ENCODE results near the gene BNIP5.

BNIP5 gene

DNA sequence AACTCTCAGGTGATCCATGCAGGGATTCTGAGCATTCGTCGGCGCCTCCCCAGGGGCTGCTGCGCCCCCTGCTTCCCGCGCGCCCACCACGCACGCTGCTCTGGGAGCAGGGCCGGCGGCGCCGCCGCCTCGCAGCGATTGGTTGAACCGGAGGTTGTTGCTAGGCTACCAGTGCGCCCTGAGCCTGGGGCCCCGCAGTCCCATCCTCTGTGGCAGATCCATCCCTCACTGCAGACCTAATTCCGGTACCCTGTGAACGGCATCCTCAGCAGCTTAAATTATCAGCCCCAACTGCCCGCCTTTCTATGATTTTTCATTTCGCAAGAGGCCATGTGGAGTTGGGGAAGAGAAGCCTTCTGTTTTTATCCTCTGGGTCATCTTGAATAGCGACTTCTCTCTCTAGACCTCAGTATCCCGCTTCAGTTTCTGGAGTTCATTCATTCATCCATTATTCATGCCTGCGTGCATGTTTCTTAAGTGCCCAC, 51.5 kb downstream of the BNIP5 start:
- in situ Hi-C loops (cut with HindIII; ENCODE audit: low pct_ligation_motif_present, low pct_unique_long_range_greater_than_20kb, low sequenced_read_pairs) = no loop called here
- no peak for DNase-seq

DNA sequence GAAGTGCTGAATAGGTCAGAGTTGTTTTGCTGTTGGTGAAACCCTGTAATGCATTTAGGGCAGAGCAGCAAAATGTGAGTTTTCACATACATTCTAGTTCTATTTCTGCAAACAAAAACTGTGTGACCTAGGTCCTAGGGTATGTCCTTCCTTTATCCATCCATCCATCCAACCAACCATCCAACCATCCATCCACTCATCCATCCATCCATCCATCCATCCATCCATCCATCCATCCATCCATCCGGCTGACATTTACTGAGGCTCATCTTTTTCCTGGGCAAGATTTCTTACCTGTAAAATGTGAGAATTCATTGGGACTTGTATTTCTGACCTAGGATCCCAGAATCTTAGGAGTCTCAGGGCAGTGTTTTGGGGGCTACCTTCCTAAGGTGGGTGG, 52.3 kb downstream of the BNIP5 start:
- no peak for DNase-seq
- in situ Hi-C loops (cut with HindIII; ENCODE audit: low pct_ligation_motif_present, low pct_unique_long_range_greater_than_20kb, low sequenced_read_pairs) = no loop called here

DNA sequence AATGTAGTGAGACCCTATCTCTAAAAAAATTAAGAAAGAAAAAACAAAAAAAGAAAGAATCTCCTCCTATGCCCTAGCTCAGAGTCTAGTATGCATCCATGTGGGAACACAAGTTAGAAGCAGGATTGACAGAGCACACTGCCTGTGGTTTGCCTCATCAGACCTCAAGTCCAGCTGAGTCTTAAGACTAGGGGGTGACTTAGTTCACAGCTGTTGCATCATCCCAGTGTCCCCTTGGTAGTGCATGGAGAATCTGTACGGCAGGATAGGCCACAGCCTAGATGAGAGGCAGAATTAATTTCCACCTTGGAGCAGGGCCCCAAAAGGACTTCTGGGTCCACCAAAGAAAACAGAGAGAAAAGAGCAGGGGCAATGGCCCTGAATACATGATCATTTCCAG, 53.1 kb downstream of the BNIP5 start:
- DNase-seq = no peak
- in situ Hi-C loops (cut with HindIII; ENCODE audit: low pct_ligation_motif_present, low pct_unique_long_range_greater_than_20kb, low sequenced_read_pairs) = no loop called here

DNA sequence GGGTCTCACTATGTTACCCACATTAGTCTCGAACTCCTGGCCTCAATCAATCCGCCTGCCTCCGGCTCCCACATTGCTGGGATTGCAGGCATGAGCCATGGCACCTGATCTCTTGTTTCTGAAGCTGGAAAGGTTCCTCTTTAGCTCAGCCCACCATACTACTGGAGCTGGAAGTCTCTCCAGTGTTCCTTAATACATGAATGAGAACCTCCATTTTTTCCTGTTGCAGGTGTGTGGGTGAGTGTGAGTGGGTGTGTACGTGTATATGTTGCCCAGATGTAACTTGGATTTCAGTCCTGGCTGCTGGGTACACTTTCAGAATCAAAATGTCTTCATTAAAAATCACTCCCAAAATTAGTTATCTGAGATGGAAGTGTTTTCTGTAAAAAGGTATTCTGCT, 55.7 kb downstream of the BNIP5 start:
- in situ Hi-C loops (cut with HindIII; ENCODE audit: low pct_ligation_motif_present, low pct_unique_long_range_greater_than_20kb, low sequenced_read_pairs) = no loop called here
- no peak for DNase-seq

DNA sequence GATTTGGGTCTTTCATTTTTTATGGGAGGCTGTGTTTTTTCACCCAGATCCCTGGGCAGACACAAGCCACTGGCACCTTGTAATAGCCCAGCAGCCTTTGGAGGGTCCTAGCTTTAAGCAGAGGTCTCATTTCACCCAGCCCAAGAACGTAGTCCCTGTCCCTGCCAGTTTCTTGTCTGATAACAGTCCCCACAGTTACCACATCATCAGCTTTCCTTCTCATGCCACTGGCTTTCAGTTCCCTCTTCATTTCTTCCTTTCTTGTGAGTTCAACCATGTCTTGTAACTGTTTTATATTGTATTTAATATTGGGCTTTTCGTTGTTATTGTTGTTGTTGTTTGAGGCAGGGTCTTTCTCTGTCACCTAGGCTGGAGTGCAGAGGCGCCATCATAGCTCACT, 56.2 kb downstream of the BNIP5 start:
- in situ Hi-C loops (cut with HindIII; ENCODE audit: low pct_ligation_motif_present, low pct_unique_long_range_greater_than_20kb, low sequenced_read_pairs) = no loop called here
- no peak for DNase-seq

DNA sequence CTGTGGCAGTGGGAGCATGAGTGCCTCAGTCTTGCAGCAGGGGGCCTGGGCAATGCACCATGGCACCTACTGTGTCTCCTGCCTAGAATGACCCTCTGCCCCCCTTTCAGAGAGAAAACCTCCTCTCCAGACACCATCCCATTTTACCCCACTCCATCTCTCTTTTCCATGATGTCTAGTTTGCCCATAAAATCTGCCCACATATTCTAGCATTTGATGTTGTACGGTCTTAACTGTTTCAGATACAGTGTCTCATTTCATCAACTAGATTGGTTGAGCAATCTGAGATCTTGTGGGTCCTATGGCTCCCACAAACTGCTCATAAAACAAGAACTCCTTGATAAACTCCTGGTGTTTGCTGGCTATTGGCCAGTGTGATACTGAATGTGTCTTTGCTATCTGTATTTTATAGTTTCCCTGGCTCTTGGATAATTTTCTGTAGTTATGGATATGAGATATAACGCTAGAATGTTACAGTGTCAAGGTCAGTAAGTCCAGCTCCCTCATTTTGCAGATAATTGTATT, 58.7 kb downstream of the BNIP5 start:
- in situ Hi-C loops (cut with HindIII; ENCODE audit: low pct_ligation_motif_present, low pct_unique_long_range_greater_than_20kb, low sequenced_read_pairs) = no loop called here
- DNase-seq = no peak

DNA sequence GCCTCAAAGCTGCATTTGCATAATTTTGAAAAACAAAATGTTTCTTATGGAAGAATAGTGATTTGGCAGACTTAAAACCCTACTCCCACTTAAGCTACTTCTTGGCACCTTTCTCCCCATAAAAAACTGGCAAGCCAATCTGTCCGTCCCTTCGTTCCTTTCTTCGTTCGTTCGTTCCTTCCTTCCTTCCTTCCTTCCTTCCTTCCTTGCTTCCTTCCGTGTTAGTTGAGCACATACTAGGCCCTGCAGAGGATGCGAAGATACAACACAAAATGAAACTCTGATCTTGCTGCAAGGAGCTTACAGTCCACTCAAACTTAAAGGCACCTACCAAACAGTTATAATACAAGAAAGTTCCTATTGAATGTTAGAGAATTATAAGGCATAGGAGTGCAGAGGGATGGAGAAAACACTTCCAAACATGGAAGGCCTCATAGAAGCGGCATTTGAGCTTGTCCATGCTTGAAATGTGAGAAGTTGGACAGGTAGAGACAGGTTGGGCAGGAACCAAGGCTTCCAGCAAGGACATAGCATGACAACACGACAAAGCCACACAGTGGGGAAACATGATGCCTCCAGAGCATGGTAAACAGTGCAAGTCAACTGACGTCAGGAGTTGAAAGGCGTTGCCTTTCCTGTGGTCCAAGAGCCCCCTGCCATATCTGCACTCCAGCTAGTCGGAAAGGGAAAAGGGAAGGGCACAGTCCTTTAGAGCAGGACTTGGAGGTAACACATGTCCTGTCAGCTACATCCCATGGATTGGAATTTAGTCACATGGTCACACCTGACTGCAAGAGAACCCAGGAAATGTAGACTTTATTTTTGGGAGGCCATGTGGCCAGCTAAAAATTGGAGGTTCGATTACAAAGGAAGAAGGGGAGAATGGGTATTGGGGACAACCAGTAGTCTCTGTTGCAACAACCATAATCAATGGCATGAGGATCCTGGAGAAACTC, 59.8 kb downstream of the BNIP5 start:
- DNase-seq = no peak
- in situ Hi-C loops (cut with HindIII; ENCODE audit: low pct_ligation_motif_present, low pct_unique_long_range_greater_than_20kb, low sequenced_read_pairs) = no loop called here

DNA sequence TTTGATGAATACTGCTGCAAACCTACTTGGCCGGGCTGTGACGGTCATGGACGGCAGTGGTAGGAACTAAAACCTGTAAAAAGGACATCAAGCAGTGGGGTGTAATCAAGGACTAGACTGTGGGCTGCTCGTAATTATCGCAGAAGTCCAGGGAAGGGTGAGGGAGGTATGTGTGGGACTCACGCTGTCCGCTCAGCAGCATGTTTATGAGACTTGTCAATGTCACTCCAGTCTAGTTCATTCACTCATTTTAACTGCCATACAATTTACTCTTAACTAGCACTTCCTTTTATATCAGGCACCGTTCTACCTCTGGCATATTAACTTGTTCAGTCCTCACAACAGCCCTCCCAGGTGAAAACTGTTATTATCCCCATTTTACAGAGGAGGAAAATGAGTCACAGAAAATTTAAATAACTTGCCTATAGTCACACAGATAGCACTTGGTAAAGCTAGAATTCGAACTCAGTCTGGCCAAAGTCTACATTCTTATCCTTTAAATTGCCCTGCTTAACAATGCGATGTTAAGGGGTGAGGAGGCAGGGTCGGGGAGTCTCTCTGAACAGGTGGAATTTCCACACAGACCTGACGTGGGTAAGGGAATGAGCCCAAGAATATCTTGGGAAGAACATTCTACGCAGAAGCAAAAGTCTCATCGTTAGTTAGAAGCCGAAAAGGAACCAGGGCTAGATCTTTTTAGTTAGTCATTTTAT, 62.7 kb downstream of the BNIP5 start:
- in situ Hi-C loops (cut with HindIII; ENCODE audit: low pct_ligation_motif_present, low pct_unique_long_range_greater_than_20kb, low sequenced_read_pairs) = no loop called here
- DNase-seq = no peak

DNA sequence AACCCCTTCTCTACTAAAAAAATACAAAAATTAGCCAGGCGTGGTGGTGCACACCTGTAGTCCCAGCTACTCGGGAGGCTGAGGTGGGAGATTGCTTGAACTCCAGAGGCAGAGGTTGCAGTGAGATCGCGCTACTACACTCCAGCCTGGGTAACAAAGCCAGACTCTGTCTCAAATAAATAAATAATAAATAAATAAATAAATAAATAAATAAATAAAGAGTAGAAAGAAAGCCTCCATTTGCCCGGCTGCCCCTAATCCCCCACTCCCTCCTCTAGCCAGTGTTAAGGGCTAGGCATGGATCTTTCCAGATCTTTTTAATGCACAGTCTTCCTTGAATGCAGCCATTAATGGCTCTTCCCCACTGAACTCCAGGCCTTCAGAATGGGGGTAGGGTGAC, 63.6 kb downstream of the BNIP5 start:
- in situ Hi-C loops (cut with HindIII; ENCODE audit: low pct_ligation_motif_present, low pct_unique_long_range_greater_than_20kb, low sequenced_read_pairs) = no loop called here
- no peak for DNase-seq

DNA sequence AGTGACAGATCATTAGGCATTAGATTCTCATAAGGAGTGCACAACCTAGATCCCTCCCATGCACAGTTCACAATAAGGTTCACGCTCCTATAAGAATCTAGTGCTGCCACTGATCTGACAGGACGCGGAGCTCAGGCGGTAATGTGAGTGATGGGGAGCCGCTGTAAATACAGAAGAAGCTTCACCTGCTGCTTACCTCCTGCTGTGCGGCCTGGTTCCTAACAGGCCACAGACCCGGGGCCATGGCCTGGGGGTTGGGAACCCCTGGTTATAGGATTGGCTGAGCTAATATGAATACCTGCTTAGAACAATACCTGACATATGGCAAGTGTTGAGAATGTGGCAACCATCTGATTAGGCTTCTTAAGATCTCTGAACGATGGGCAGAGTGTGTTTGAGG, 64.5 kb downstream of the BNIP5 start:
- in situ Hi-C loops (cut with HindIII; ENCODE audit: low pct_ligation_motif_present, low pct_unique_long_range_greater_than_20kb, low sequenced_read_pairs) = no loop called here
- DNase-seq = no peak

DNA sequence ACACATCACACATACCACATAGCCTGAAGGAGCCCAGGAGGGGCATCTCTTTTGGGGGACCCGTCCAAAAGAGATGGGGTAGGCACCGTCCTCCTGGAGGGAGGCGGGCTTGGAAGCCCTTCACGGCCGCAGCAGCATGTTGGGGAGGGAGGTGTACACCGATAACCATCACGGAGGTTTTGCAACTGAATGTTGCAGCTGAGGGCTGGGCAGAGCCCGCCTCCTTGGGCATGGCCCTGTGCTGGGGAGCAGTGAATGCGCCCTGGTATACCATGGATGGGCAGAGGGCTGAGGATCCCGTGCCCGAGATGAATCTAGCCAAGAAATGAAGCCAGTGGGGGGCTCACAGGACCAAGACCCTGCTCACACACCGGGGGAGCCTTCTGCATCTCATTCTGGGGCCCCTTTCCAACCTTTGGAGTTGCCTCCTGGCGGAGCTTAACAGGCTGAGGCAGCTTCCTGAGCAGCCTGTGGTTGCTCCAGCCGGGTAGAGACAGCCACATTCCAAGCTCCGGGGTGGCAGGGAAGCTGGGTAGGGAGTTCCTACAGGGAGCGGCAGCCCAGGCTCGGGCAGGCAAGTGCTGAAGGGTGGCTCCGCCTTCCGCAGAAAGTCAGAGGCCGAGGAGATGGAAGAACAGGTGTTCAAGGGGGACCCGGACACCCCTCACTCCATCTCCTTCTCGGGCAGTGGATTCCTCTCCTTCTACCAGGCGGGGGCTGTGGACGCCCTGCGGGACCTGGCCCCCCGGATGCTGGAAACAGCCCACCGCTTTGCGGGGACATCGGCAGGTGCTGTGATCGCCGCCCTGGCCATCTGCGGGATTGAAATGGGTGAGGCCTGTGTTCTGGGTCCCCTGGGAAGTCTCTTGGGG, 66.6 kb downstream of the BNIP5 start, which contains the start of gene PNPLA1:
PNPLA1 (plus strand) TSS at position 227 of the 872 bp plus-strand sequence; CDS start at position 627, 400 bp downstream.
- DNase-seq = no peak
- in situ Hi-C loops (cut with HindIII; ENCODE audit: low pct_ligation_motif_present, low pct_unique_long_range_greater_than_20kb, low sequenced_read_pairs) = no loop called here

DNA sequence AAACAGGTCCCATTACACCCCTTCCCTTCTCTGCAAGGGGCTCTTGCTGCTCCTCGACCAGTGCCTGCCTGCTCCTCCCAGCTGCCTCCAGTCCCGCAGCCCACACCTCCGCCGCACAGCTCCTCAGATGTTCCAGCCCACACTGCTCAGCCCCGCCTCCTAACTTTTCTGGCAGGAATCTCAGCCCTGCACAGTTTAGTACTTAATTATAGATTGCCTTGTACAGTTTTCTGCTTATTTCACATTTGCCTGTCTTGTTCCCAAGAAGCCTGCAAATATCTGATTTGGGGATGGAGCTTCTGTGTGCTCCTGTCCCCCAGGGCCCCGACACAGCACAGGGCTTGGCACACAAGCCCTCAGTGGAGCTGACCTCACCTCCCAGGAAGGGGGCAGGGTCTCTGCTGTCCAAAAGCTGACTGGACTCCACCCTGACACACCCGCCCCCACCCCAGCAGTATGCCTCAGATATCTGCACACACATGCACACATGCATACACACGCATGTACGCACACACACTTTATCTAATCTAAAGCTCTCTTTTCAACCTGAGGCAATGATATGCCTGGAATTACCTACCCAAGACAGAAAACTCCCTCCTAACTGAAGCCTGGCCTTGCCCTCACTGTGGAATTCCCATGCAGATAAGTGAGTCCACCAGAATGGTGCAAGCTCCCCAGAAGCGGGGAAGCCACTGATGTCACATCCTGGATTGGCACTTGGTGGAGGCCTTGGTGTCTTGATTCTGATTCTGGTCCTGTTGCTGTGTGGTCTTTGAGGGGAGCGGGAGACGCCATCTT, 68.0 kb downstream of the BNIP5 start:
- DNase-seq = no peak
- in situ Hi-C loops (cut with HindIII; ENCODE audit: low pct_ligation_motif_present, low pct_unique_long_range_greater_than_20kb, low sequenced_read_pairs) = no loop called here

DNA sequence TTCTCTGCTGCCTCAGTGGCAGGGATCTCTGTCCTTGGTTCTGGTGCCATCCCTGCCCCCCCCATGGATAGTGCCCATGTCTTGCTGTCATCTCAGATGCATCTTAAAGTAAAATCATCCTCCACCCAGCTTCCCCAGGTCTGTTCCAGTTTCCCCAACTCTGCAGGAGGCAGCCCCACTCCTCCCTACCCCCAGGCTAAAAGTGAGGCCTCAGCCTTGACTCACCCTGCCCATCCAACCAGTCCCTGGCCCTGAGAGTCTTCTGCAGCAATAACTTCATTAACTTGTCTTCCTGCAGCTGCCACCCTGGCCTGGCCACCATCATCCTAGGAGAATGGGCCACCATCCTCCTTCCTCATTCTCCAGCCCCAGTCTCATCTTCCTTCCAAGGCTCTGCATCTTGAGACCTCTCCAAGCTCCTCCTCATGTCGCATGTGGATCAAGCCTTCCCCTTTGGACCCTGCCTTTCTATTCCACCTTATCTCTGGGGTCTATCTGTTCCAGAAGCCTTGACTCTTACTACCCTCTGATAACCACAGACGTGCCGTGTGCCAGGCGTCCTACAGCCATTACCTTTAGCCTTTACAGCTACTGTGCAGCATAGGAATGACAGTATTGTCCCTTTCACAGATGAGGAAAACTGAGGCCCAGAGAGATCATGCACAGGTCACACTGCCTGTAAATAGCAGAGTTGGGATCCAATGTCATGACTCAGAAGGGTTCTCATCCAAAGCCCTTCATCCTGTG, 68.8 kb downstream of the BNIP5 start:
- DNase-seq = no peak
- in situ Hi-C loops (cut with HindIII; ENCODE audit: low pct_ligation_motif_present, low pct_unique_long_range_greater_than_20kb, low sequenced_read_pairs) = no loop called here

DNA sequence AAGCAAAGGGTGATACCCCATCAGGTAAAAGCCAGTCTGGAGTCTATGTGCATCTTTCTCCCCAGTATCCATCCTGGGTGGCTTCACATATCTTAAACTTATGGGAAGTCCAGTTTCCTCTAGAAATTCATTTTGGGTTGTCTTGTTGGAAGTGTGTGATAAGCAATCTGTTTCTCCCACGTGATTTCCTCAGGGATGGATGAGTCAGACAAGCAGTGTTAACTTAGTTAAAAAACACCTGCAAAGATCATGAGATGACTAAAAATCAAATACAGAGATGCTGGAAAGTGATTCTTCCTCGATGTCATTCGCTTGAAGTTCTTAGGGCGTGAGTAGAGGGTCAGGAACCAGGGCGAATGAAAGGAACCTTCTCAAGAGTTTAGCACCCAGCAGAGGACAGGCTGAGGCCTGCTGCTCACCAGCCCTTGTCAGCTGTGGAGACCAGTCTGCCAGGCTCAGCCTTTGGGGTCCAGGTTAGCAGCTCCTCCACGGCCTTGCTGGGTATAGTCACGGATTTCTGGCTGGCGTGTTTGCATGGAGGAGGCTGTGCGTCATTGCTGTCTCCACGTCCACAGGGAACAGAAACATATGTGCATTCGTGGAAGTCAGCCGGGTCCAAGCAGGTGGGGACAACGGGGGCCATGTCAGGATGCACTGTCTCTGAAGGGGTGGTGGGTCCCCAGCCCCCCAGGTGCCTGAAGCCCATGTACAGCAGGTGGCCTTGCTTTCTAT, 69.6 kb downstream of the BNIP5 start:
- no peak for DNase-seq
- in situ Hi-C loops (cut with HindIII; ENCODE audit: low pct_ligation_motif_present, low pct_unique_long_range_greater_than_20kb, low sequenced_read_pairs) = no loop called here
